Endodermal cell (in vitro differentiated cells): ENCODE data around the gene TNP1. TPM values are rescaled to one million over a fixed set of nuclear protein-coding genes. Genes with fewer than 3 reads are reported as not detected.

Source experiments
- DNase-seq: peaks from one replicate; pipeline ENCODE4 v3.0.0-alpha.2; 2017
- H3K27ac ChIP-seq: 2 replicates; pipeline ENCODE4 v1.5.1; 2013; ENCODE audit warnings: mild to moderate bottlenecking, low read depth, low read length, moderate library complexity
- H3K27me3 ChIP-seq: 2 replicates; pipeline ENCODE4 v1.6.1; 2013; ENCODE audit warnings: mild to moderate bottlenecking, low read length, moderate library complexity; ENCODE audit not compliant: insufficient read depth, control insufficient read depth, poor library complexity, severe bottlenecking
- H3K36me3 ChIP-seq: 2 replicates; pipeline ENCODE4 v1.7.0; 2013; ENCODE audit warnings: mild to moderate bottlenecking, low read length, moderate library complexity; ENCODE audit not compliant: control insufficient read depth, insufficient read depth
- H3K4me1 ChIP-seq: one replicate; pipeline ENCODE4 v1.7.0; 2013; ENCODE audit warnings: low read length; ENCODE audit not compliant: control insufficient read depth, insufficient read depth
- H3K4me3 ChIP-seq: 2 replicates; pipeline ENCODE4 v1.5.1; 2013; ENCODE audit warnings: mild to moderate bottlenecking, low read length, moderate library complexity
- H3K9ac ChIP-seq: 2 replicates; pipeline ENCODE4 v1.6.1; 2013; ENCODE audit warnings: mild to moderate bottlenecking, low read length, moderate library complexity; ENCODE audit not compliant: poor library complexity, severe bottlenecking; ENCODE audit errors: extremely low read depth
- H3K9me3 ChIP-seq: 2 replicates; pipeline ENCODE4 v1.6.1; 2013; ENCODE audit warnings: mild to moderate bottlenecking, low read length, moderate library complexity; ENCODE audit not compliant: control insufficient read depth
- H3K27ac Mint-ChIP-seq: 2 replicates; pipeline ENCODE4 v1.8.0; 2020; ENCODE audit warnings: mixed read lengths
- H3K27me3 Mint-ChIP-seq: 2 replicates; pipeline ENCODE4 v1.8.0; 2021; ENCODE audit warnings: mild to moderate bottlenecking, mixed read lengths; ENCODE audit not compliant: insufficient read depth
- H3K36me3 Mint-ChIP-seq: 2 replicates; pipeline ENCODE4 v1.8.0; 2020; ENCODE audit warnings: low read depth, mixed read lengths
- H3K4me1 Mint-ChIP-seq: 2 replicates; pipeline ENCODE4 v1.8.0; 2020; ENCODE audit warnings: mixed read lengths
- H3K4me3 Mint-ChIP-seq: 2 replicates; pipeline ENCODE4 v1.8.0; 2020; ENCODE audit warnings: mild to moderate bottlenecking, moderate library complexity, mixed read lengths
- H3K9me3 Mint-ChIP-seq: 2 replicates; pipeline ENCODE4 v1.8.0; 2020; ENCODE audit warnings: mild to moderate bottlenecking, mixed read lengths
- CTCF ChIP-seq: fragments of 200-600 bp; sonication (generic); conservative IDR thresholded peaks from 2 replicates; pipeline ENCODE4 v1.5.0; 2021; ENCODE audit warnings: antibody characterized with exemption, mild to moderate bottlenecking
- WGBS, 2 experiments: methylation state at CpG; one replicate each; pipeline versions ENCODE4 v1.1.5 to v1.1.7; 2013; ENCODE audit warnings: missing lambda C conversion rate in 2 of 2, mixed read lengths in 1 of 2; ENCODE audit not compliant: insufficient coverage in 1 of 2, insufficient read length in 1 of 2; 5-methylcytosine and 5-hydroxymethylcytosine counted together
- total RNA-seq, 2 donors: library from RNA; stranded (reverse); fragmentation: NEBNext Ultra II Directional in 1 of 2; extraction: Animal tissue kit (Norgen Biotek cat#: 25700) in 1 of 2; gene quantifications; 2 replicates in 1 of 2; 3 replicates in 1 of 2; pipeline ENCODE4 v1.2.1, GENCODE V29; 2021

Gene TNP1
- total RNA-seq, 2 donors from 2014 or later = not detected

GRCh38 chr2:216875862-216876261 is 16.0 kb upstream of the TNP1 start:
- H3K9me3 Mint-ChIP-seq = no peaks in the 10 kb centered on the region
- no peak overlapping the region for H3K27ac Mint-ChIP-seq
- Histone ChIP-seq H3K9ac (no peak overlapping the region), H3K4me1 (no peaks in the 10 kb centered on the region), H3K27me3 (no peaks in the 10 kb centered on the region), H3K36me3 (no peaks in the 10 kb centered on the region), H3K27ac (no peak overlapping the region), H3K9me3 (no peaks in the 10 kb centered on the region), H3K4me3 (no peak overlapping the region)
- H3K4me1 Mint-ChIP-seq = no peaks in the 10 kb centered on the region
- TF ChIP-seq CTCF = no peak
- peaks cover 7% of the 10 kb centered on the region for H3K27me3 Mint-ChIP-seq
- 98 to 100% methylated on average over 1 of the region's 2 CpGs for WGBS, 2 experiments
- no peak overlapping the region for H3K4me3 Mint-ChIP-seq
- H3K36me3 Mint-ChIP-seq = no peaks in the 10 kb centered on the region
- no peak for DNase-seq

GRCh38 chr2:216873573-216873972 is 13.7 kb upstream of the TNP1 start:
- Mint-ChIP-seq H3K27ac (no peak overlapping the region), H3K36me3 (no peaks in the 10 kb centered on the region), H3K4me3 (no peak overlapping the region), H3K4me1 (no peaks in the 10 kb centered on the region), H3K27me3 (peaks cover 13% of the 10 kb centered on the region), H3K9me3 (no peaks in the 10 kb centered on the region)
- Histone ChIP-seq H3K36me3 (no peaks in the 10 kb centered on the region), H3K27ac (no peak overlapping the region), H3K4me3 (no peak overlapping the region), H3K9me3 (no peaks in the 10 kb centered on the region), H3K4me1 (no peaks in the 10 kb centered on the region), H3K27me3 (no peaks in the 10 kb centered on the region), H3K9ac (no peak overlapping the region)
- no peak for TF ChIP-seq CTCF
- DNase-seq = no peak
- 96% methylated on average over 1 of the region's 1 CpG; no CpG with 5 or more reads in 1 of the 2 experiments for WGBS, 2 experiments

GRCh38 chr2:216872624-216873023 is 12.8 kb upstream of the TNP1 start:
- Mint-ChIP-seq H3K4me1 (no peaks in the 10 kb centered on the region), H3K27me3 (peaks cover 15% of the 10 kb centered on the region), H3K9me3 (no peaks in the 10 kb centered on the region), H3K36me3 (no peaks in the 10 kb centered on the region), H3K27ac (no peak overlapping the region), H3K4me3 (no peak overlapping the region)
- Histone ChIP-seq H3K9me3 (no peaks in the 10 kb centered on the region), H3K4me1 (no peaks in the 10 kb centered on the region), H3K36me3 (no peaks in the 10 kb centered on the region), H3K4me3 (no peak overlapping the region), H3K9ac (no peak overlapping the region), H3K27me3 (no peaks in the 10 kb centered on the region), H3K27ac (no peak overlapping the region)
- no peak for DNase-seq
- 92 to 94% methylated on average over 3 of the region's 3 CpGs for WGBS, 2 experiments
- no peak for TF ChIP-seq CTCF
